ENCODE results near the gene UMPS.
"Not testable (repeated sequence)": the region's sequence is repeated elsewhere in the genome, so short reads cannot be mapped to it uniquely, and the experiment has no call there.

Gene UMPS

GRCh38 chr3:124784686-124785382 lies 54.6 kb downstream of the UMPS start:
- no peaks in the 10 kb centered on the region for H3K9me3 ChIP-seq (ENCODE audit: insufficient read depth, low read depth, low read length)

GRCh38 chr3:124785973-124786372 lies 55.7 kb downstream of the UMPS start:
- H3K4me1 ChIP-seq (ENCODE audit: insufficient read depth, low read length) = peaks cover 7% of the 10 kb centered on the region; the same call in 1 of the 2 replicates
- no peak overlapping the region for H3K27ac ChIP-seq (ENCODE audit: low read length)
- H3K9me3 ChIP-seq (ENCODE audit: insufficient read depth, low read depth, low read length) = no peaks in the 10 kb centered on the region
- H3K4me3 ChIP-seq (ENCODE audit: low read length) = no peak overlapping the region
- H3K9ac ChIP-seq (ENCODE audit: low read depth, low read length) = no peak overlapping the region
- H3K36me3 ChIP-seq (ENCODE audit: insufficient read depth, low read depth, low read length) = peaks cover 22% of the 10 kb centered on the region
- H3K27me3 ChIP-seq (ENCODE audit: insufficient read depth, low read length) = no peaks in the 10 kb centered on the region

More at GRCh38 chr3:124784686-124785382, 54.6 kb downstream of the UMPS start:
- Histone ChIP-seq H3K4me3 (ENCODE audit: low read length) (no peak overlapping the region), H3K36me3 (ENCODE audit: insufficient read depth, low read depth, low read length) (peaks cover 16% of the 10 kb centered on the region), H3K27me3 (ENCODE audit: insufficient read depth, low read length) (no peaks in the 10 kb centered on the region), H3K9ac (ENCODE audit: low read depth, low read length) (no peak overlapping the region), H3K27ac (ENCODE audit: low read length) (no peak overlapping the region), H3K4me1 (ENCODE audit: insufficient read depth, low read length) (peaks cover 13% of the 10 kb centered on the region; the same call in 1 of the 2 replicates)

- no peak overlapping the region for H3K9ac ChIP-seq (ENCODE audit: low read depth, low read length)
- no peak overlapping the region for H3K4me3 ChIP-seq (ENCODE audit: low read length)
- no peak overlapping the region for H3K27ac ChIP-seq (ENCODE audit: low read length)
- H3K36me3 ChIP-seq (ENCODE audit: insufficient read depth, low read depth, low read length) = peaks cover 28% of the 10 kb centered on the region
- no peaks in the 10 kb centered on the region for H3K27me3 ChIP-seq (ENCODE audit: insufficient read depth, low read length)
- H3K9me3 ChIP-seq (ENCODE audit: insufficient read depth, low read depth, low read length) = no peaks in the 10 kb centered on the region
- H3K4me1 ChIP-seq (ENCODE audit: insufficient read depth, low read length) = peaks cover 1% of the 10 kb centered on the region; the same call in 1 of the 2 replicates
Observed at GRCh38 chr3:124786511-124787241, 56.4 kb downstream of the UMPS start.

- H3K27me3 ChIP-seq (ENCODE audit: insufficient read depth, low read length) = no peaks in the 10 kb centered on the region
- H3K4me3 ChIP-seq (ENCODE audit: low read length) = no peak overlapping the region
- H3K4me1 ChIP-seq (ENCODE audit: insufficient read depth, low read length) = no peaks in the 10 kb centered on the region
- H3K9me3 ChIP-seq (ENCODE audit: insufficient read depth, low read depth, low read length) = no peaks in the 10 kb centered on the region
- no peak overlapping the region for H3K27ac ChIP-seq (ENCODE audit: low read length)
- no peak overlapping the region for H3K9ac ChIP-seq (ENCODE audit: low read depth, low read length)
- H3K36me3 ChIP-seq (ENCODE audit: insufficient read depth, low read depth, low read length) = peaks cover 36% of the 10 kb centered on the region
Observed at GRCh38 chr3:124787476-124788195, 57.4 kb downstream of the UMPS start.

GRCh38 chr3:124788254-124788745 lies 58.0 kb downstream of the UMPS start:
- Histone ChIP-seq H3K36me3 (ENCODE audit: insufficient read depth, low read depth, low read length) (peaks cover 43% of the 10 kb centered on the region), H3K27ac (ENCODE audit: low read length) (no peak overlapping the region), H3K27me3 (ENCODE audit: insufficient read depth, low read length) (no peaks in the 10 kb centered on the region), H3K9me3 (ENCODE audit: insufficient read depth, low read depth, low read length) (no peaks in the 10 kb centered on the region), H3K9ac (ENCODE audit: low read depth, low read length) (no peak overlapping the region), H3K4me1 (ENCODE audit: insufficient read depth, low read length) (no peaks in the 10 kb centered on the region), H3K4me3 (ENCODE audit: low read length) (no peak overlapping the region)

- not testable (repeated sequence) for H3K4me3 ChIP-seq (ENCODE audit: low read length); H3K4me1 ChIP-seq (ENCODE audit: insufficient read depth, low read length); H3K27ac ChIP-seq (ENCODE audit: low read length); H3K9ac ChIP-seq (ENCODE audit: low read depth, low read length); H3K27me3 ChIP-seq (ENCODE audit: insufficient read depth, low read length); H3K9me3 ChIP-seq (ENCODE audit: insufficient read depth, low read depth, low read length)
- peaks cover 50% of the 10 kb centered on the region for H3K36me3 ChIP-seq (ENCODE audit: insufficient read depth, low read depth, low read length)
Observed at GRCh38 chr3:124789103-124789502, 58.9 kb downstream of the UMPS start.

- no peak overlapping the region for H3K4me3 ChIP-seq (ENCODE audit: low read length)
- H3K36me3 ChIP-seq (ENCODE audit: insufficient read depth, low read depth, low read length) = peaks cover 49% of the 10 kb centered on the region
- no peaks in the 10 kb centered on the region for H3K27me3 ChIP-seq (ENCODE audit: insufficient read depth, low read length)
- H3K9ac ChIP-seq (ENCODE audit: low read depth, low read length) = no peak overlapping the region
- H3K4me1 ChIP-seq (ENCODE audit: insufficient read depth, low read length) = no peaks in the 10 kb centered on the region
- H3K9me3 ChIP-seq (ENCODE audit: insufficient read depth, low read depth, low read length) = no peaks in the 10 kb centered on the region
- no peak overlapping the region for H3K27ac ChIP-seq (ENCODE audit: low read length)
Observed at GRCh38 chr3:124791142-124791541, 60.9 kb downstream of the UMPS start.

GRCh38 chr3:124791639-124792151 lies 61.4 kb downstream of the UMPS start:
- H3K9me3 ChIP-seq (ENCODE audit: insufficient read depth, low read depth, low read length) = no peaks in the 10 kb centered on the region
- H3K4me3 ChIP-seq (ENCODE audit: low read length) = no peak overlapping the region
- no peaks in the 10 kb centered on the region for H3K27me3 ChIP-seq (ENCODE audit: insufficient read depth, low read length)
- no peaks in the 10 kb centered on the region for H3K4me1 ChIP-seq (ENCODE audit: insufficient read depth, low read length)
- H3K27ac ChIP-seq (ENCODE audit: low read length) = no peak overlapping the region
- peaks cover 52% of the 10 kb centered on the region for H3K36me3 ChIP-seq (ENCODE audit: insufficient read depth, low read depth, low read length)
- no peak overlapping the region for H3K9ac ChIP-seq (ENCODE audit: low read depth, low read length)

GRCh38 chr3:124792341-124793040 lies 62.2 kb downstream of the UMPS start:
- Histone ChIP-seq H3K9me3 (ENCODE audit: insufficient read depth, low read depth, low read length) (no peaks in the 10 kb centered on the region), H3K4me3 (ENCODE audit: low read length) (no peak overlapping the region), H3K9ac (ENCODE audit: low read depth, low read length) (no peak overlapping the region), H3K27ac (ENCODE audit: low read length) (no peak overlapping the region), H3K4me1 (ENCODE audit: insufficient read depth, low read length) (no peaks in the 10 kb centered on the region), H3K27me3 (ENCODE audit: insufficient read depth, low read length) (no peaks in the 10 kb centered on the region), H3K36me3 (ENCODE audit: insufficient read depth, low read depth, low read length) (peaks cover 58% of the 10 kb centered on the region)

- no peaks in the 10 kb centered on the region for H3K4me1 ChIP-seq (ENCODE audit: insufficient read depth, low read length)
- no peak overlapping the region for H3K4me3 ChIP-seq (ENCODE audit: low read length)
- no peak overlapping the region for H3K27ac ChIP-seq (ENCODE audit: low read length)
- peaks cover 60% of the 10 kb centered on the region for H3K36me3 ChIP-seq (ENCODE audit: insufficient read depth, low read depth, low read length)
- no peaks in the 10 kb centered on the region for H3K27me3 ChIP-seq (ENCODE audit: insufficient read depth, low read length)
- H3K9me3 ChIP-seq (ENCODE audit: insufficient read depth, low read depth, low read length) = no peaks in the 10 kb centered on the region
- H3K9ac ChIP-seq (ENCODE audit: low read depth, low read length) = no peak overlapping the region
Observed at GRCh38 chr3:124793054-124793739, 62.9 kb downstream of the UMPS start.

Data from iPS-20b (cell line).